Dermis blood vessel endothelial cell (primary cell): ENCODE data around the gene IFIH1. TPM values are rescaled to one million over a fixed set of nuclear protein-coding genes. Genes with fewer than 3 reads are reported as not detected.

Experiments
- DNase-seq: peaks from one replicate; pipeline ENCODE4 v3.0.0; 2010
- total RNA-seq: library from RNA; depleted of rRNA; stranded (reverse); fragments of >200 nt; gene quantifications from 2 replicates; pipeline ENCODE4 v1.2.3, GENCODE V29; 2014

IFIH1 gene
- total RNA-seq, 1 donor from 2014 or later: 18.7 TPM

DNA sequence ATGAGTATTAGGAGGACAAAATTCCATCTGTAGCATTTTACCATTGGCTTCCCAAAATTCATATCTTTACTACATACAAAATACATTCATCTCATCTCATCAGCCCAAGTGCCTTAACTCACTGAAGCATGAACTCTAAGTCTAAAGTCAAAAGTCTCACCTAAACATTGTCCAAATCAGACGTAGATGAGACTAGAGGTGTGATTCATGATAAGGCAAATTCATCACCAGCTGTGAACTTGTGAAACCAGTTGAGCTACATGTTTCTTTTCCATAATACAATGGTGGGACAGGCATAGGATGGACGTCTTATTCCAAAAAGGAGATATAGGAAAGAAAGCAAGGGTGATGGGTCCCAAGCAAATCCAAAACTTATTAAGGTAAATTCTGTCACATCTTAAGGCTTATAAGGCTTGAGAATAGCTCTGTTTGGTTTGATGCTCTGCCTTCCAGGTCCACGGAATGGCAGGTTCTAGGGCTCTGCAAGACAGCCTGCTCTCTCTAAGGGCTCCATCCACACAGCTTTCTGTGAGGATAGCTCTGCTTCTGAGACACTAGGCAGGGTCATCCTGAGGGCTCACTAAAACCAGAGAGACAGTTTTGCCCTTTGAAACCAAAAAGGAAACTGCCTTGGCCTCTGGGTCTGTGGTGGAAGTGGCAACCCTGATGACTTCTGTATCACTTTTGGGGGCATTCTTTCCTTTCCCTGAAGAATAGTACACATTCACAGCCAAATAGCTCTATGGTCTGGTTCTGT is 9.6 kb downstream of the IFIH1 start:
- no peak for DNase-seq

DNA sequence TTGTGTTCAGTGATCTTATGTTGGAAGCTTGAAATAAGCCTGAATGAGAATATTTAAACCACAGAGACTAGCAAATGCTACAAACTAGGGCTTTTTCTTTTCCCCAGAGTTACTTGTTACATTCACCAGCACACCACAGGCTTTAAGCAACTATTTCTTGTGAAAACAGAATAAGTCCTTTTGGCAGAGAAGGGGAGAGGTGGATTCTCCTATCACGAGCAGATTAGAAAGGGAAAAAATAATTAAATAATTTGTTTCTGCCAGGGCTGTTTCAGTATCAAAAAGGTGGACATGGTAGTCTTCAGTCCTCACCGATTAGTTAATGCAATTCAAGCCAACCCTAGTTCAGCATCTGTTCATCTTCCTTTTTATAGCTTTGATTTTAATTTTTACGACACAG is 12.6 kb downstream of the IFIH1 start:
- no peak for DNase-seq

DNA sequence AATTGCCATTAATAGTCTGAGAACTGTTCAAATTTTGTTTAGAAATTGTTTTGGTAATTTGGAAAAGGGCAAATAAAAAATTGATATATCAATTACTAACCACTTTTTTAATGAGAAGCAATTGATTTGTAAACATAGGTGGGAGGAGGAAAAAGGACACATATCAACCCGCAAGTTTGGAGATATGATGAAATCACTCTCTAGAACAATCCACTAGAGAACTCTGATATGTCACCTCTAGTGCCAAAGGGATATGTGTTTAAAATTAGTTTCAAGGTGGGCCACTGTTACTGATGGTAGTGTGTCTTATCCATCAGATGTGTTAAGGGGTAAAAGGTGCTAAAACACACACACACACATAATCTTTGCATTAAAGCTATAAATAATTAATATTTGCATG is 16.6 kb downstream of the IFIH1 start:
- no peak for DNase-seq

DNA sequence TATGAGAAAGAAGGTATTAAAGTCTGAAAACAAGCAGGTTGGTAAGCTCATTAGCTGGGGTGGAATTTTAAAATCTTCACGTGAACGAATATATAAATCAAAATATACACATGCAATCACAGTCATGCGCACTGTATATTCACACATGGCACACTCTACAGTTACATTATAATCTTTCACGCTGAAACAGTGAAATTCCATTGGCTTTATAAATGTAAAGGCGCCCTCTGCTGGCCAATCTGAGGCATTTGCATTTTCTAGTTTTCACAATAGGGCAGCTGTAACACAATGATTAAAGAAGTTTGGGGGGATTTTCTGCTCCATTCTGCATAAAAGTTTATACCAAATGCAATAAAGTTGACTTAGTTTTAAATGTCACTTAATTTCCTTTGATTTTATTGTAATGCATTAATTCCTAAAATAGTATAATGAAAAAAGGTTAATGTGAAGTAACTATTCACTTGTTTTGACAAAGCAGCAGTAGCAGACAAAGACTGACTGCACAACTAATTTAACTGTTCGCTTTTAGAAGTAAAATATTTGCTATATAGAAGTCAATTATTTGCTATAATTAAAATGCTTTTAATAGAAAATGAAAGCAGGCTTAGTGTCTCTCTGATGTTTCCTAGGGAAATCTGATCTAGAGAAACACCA is 17.2 kb downstream of the IFIH1 start:
- DNase-seq: peak; percentile 79

DNA sequence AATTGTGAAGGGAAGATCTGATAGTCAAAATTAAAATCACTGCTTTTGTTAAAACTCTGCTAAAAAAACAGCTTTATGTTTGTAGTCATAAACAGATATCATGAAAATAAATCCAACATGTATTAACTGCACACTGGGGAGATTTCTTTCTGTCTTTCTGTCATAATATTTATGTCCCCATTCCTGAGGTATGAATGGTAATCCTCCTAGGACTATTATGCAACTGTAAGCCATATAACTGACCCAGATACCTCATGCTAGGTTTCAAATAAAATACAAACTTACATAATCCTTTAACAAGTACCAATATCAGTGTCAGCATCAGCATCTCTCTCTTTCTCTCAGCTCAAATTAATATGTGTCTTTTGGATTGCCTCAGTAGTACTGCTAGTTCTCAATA is 18.2 kb downstream of the IFIH1 start:
- no peak for DNase-seq

DNA sequence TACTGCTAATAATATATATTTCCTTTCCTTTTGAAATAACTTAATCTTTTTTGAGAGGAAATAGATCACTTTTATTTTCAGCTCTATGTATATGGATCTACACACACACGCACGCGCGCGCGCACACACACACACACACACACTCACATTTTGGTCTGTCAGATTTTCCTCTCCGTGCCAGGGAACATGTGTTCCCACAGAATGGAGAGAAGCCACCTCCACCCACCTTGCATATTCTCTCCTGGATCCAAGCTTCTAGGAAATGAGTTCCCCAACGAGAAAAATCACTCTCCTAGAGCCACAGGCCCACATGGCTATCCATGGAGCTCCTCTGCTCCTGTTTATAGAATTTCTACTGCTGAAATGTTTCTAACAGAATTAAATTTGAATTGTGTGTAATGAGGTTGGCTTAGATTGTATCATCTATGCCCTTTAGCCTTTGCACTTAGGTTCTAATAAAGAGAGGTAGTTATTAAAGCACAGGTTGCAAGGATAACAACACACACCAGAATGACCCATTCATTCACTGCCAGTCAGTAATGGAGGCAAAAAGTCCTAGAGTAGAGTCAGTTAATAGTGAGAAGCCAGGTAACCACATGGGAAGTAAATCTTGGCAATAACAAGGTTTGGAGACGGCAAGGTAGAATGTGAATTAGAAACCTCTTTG is 19.7 kb downstream of the IFIH1 start:
- no peak for DNase-seq

DNA sequence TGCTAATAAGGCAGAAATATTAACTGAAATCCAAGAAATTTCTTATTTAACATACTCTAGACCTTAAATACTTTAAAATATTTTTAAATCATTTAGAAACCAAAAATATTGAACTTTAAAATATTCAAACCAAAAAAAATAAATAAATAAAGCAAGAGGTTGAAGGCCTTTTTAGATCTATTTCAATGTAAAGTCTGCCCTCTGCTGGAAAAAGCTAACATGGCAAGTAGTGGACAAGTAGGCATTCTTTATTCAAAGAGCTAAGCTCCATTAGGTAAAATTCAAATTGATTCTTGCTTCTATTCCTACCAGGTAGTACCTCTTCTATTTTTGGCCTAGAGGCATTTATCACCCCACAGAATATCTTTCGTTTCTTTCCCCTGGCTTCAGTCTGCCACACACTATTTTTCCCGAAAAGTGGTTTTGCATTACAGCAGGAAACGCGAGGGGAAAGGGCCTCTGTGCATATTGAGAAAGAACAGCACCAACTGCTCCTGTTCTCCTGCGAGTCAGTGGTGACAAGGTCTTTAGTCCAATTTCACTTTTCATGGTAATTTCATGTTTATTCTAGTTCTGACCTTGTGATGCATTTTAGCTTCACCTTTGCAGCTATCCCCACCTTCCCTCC is 20.4 kb downstream of the IFIH1 start:
- DNase-seq: peak; percentile 87

DNA sequence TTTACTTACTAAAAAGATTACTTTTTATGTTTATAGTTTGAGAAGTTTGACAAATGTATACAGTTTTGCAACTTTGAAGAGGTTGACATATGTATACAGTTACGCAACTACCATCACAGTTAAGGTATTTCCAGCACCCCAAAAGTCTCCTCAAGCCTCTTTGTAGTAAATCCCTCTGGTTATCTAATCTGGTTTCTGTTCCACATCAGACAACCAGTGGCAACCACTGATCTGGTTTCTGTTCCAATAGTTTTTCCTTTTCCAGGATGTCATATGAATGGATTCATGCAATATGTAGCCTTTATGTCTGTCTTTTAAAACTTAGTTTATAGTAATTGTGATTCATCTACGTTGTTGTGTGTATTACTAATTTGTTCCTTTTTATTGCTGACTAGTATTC is 23.5 kb downstream of the IFIH1 start:
- no peak for DNase-seq

DNA sequence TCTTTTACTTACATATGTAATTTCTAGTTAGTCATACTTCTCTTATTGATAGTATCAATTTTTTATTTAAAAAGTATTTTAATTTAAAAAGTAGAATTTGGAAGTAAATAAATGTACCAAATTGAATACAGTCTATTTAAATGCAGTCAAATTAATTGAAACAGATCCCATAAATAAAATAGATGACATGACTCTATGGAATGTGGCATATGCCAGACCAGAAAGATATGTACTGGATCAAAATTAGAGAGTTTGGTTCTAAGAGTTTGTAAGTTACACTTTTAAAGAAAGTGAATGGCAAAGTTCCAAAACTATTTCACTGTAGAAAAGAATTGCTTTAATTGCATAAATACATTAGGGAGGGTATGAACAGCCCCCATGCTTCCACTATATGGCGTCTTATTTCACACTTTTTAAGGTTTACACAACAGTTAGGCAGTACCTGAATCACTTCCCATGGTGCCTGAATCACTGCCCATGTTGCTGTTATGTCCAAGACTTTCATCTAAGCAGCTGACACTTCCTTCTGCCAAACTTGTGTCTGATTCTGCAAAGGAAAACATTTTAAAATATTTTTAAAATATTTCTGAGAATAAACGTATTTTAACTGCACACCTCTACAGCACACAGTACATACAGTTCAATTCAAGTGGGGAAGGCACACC is 25.2 kb downstream of the IFIH1 start:
- peak; percentile 11 for DNase-seq

DNA sequence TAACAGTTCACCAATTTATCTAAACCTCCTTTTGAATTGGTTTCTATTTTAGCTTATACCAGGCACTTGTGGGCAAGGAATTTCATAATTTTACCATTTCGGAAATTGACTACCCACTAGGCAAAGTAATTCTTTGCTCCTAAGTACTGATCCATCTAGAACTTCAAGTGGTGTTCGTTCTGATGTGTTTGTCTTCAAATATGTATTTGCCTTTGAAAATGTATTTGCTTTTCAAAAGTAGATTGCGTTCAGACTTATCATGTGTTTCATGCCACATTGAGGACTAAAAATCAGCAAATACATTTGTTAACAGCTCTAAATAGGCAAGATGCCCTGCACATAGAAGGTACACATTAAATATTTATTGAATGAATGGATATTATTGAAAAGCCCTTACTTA is 26.7 kb downstream of the IFIH1 start:
- DNase-seq: no peak

DNA sequence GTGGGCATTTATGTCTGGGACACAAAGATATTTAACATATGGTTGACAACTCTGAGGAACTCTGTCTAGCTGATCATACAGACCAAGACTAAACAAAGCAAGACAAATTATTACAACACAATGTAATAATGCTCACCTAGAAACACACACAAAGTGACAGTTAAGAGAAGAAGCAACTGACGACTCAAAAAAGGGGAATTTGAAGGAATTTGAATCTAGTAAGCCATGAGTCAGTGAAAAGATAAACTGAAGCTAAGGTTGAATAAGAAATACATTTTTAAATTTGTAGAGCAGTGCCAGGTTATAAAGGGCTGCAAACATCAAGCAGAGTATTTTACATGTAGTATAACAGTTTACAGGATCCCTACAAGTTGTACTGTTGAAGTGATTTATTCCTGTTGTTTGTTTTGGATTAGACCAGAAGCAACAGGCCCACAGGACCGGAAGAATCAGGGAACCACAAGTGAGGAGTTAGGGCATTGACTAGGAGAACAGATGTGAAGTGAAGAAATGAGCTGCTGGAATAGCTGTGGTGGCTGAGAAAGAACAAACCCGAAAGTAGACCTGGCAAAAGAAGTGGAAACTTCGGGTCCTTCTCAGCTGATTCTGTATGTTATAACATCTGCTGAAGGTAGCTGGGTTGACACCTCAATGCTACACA is 35.6 kb downstream of the IFIH1 start:
- DNase-seq: no peak

DNA sequence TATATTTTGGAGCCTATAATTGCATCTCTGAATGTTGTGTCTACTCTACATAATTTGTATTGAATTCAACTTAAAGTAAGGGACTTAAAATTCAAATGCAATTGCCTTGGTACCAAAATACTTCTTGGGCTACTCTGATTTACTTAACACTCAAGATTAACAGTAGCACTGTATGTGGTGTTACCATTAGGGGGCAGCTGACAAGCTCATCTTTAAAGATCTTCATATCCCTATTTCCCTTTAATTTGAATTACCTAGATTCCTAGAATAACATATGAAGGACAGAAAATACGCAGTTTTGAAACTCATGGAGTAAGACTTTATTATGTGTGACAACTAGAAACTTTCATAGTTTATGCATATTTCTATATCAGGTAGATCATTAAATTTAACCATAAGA is 37.8 kb downstream of the IFIH1 start:
- no peak for DNase-seq

DNA sequence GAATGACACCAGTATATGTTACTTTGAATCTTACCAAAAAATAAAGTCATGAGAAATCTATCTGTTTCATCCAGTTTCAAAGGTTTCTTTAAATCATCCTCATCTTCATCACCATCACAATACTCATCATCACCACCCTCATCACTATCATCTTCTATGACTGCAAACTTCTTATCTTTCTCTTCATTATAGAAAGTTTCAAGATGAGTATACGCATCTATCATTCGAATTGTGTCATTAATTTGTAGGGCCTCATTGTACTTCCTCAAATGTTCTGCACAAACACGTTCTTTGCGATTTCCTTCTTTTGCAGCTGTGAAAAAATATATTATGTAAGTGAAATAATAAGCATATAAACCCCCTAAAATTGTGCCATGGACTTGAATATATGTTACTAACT is 41.1 kb downstream of the IFIH1 start:
- DNase-seq: no peak

DNA sequence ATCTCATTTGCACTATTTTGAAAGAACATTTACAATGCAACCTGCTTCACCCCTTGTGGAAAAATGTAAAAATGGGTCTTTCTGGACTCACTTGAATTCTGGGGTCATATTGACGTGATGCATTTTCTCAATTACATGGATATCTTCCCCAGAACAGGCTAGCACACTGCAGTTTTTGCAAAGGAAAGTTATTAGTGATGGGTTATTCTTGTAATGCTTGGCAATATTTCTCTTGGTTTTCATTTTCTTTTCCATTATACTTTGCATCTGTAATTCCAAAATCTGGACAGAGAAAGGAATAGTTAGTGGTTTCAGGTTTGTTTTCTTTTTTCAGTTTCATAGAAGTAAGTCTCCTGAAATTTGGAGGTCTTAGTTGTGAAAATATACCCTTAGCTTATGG is 50.5 kb downstream of the IFIH1 start:
- DNase-seq: no peak

DNA sequence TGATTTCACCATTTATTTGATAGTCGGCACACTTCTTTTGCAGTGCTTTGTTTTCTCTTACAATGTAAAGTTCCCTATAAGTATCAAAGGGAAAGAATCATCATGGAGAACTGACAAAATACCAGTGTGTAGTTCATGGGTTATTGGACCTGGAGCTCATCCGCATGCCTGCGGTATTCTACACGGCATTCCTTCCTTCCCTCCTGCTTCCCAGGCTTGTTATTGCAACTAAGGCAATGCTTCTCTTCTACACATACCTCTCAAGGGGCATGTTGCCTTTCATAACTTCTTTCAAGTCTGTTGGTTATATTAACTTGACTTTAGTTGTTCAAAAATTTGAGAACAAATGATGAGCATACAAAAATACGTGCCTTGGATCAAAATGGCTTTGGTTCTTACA is 51.0 kb downstream of the IFIH1 start:
- DNase-seq: no peak

DNA sequence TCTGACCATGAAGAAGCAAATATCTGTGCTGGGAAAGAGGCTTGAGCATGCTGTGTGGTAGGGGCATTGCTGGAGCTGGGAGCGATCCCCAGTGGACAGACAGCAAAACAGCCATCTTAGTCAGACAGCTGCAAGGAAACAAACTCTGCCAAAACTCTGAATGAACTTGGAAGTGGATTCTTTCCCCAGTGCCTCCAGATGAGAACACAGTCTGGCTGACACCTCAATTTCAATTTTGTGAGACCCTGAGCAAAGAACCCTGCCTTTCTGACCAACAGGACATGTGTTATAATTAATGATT is 52.1 kb downstream of the IFIH1 start:
- DNase-seq: no peak

DNA sequence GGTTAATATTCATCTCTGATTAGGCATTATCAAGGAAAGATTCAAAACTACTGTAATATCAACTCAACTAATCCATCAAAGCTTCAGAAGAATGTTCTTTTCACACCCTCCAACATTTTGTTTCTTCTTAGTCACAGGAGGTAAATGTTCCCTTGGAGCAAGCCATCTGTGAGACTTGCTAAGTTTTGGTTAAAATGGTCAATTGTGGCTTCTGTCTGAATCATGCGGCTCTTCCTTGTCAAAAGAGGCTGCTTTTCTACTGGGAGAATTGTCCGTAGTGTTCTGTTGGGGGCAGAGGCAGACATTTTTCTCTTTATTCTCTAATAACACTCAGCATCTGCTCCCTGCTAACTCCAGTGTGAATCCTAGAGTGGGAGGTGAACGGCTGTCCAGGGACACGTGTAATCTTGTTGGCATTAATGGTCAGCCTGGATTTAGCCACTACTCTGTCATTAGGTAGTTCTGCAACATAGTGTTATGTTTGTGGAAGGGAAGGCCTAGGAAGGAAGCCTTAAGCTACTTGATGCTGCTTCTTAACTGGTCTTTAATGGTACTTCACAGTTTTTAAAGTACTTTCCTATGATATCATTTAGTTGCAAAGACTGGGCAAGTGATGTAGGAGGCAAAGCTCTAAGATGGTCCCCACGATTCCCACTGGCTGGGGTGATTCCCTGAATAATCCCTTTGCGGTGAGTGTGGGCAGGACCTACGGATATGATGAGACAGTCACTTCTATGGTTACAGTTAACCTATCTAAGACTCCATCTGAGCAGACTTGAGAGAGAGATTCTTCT is 52.6 kb downstream of the IFIH1 start:
- DNase-seq: no peak

DNA sequence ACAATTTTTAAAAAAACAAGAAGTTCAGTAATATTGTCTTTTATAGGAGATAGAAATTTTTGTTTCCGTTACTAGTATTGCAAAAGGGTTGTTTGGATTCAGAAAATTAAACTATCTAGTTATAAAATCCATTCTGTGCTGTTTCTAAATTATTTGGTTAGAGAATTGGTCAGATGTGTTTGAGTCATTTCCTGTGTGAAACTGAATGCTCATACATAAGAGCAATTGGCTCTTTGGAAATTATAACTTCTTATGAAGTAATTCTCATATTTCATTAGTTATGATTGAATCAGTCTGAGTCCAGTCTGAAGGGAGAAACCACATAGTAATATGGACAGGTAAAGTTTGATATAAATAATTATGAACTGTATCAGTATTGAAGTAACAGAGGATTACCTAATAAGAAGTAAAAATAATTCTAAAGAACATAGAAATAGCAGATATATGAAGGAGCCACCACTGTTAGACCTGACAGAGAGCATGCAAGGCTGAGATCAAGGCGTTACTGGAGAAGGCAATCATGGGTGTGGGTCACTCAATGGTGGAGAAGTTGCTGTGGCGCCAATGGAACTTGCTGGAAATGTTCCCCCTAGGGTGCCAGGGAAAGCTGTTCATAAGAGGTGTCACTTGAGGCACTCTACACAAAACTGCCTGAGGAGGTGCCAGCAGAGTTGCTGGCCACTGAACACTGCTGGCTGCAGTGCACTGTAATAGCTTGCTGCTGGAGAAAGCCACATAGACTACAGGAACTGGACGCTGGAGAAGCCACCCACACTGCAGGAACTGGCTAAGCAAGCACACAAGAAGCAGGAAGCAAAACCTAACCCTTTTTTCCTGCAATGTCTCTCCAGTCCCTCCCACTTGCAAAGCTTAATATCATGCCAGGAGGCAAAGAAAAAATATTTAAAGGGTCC is 57.2 kb downstream of the IFIH1 start:
- peak; percentile 68 for DNase-seq

DNA sequence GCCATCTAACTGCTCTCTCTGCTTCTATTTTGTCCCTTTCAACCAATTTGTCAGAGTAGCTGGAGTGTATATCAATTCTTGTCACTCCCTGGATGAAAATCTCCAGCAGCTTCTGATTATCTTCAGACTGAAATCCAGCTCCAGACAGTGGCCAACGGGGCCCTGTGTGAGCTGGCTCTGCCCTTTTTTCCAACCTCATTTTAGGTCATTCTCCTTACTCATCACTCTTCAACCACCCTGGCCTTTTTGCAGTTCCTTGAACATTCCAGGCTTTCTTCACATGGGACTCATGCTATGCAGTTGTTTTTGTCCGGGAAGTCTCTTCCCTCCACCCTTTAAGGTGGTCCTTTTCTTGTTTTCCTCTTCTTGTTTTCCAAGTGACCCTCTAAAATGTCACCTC is 59.8 kb downstream of the IFIH1 start:
- DNase-seq: no peak

DNA sequence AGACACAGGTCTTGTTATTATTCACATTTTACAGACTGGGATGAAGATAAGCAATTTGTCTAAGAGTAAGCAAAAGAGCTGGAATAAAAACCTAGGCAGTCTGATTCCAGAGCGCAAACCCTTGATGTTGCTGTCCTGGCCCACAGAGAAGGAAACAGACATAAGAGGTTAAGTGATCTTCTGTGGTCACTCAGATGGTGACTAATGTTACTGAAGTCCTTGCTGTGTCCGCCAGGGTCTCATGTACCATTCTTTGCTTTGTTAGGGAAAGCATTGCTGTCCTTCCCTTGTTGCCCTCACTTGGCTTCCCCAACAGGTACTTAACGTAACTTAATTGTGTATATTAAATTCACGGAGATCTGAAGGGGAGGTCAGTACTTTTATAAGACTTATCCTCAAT is 60.3 kb downstream of the IFIH1 start:
- no peak for DNase-seq

DNA sequence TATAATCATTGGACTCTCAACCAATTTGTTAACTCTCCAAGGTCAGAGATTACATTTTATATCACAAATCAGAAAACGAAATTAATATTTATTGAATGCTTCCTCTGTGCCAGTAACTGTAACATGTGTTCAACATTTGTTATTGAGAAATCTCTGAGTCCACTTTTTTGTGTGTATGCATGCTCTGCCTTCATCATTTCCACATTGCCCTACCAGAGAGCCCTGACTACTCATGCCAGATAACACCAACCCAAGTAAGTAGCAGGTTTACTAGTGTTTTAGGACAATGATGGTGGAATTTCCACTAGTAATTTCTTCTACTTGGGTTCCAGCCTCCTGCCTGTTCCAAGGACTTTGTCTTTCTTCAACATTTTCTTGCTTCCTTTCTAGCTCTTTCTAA is 61.1 kb downstream of the IFIH1 start:
- DNase-seq: no peak
